Bone marrow (tissue), 2 donors: ENCODE data around the gene NCOA7.
"Not testable (repeated sequence)": the region's sequence is repeated elsewhere in the genome, so short reads cannot be mapped to it uniquely, and the experiment has no call there.

Experiments
- DNase-seq, 2 donors: peaks; one replicate each; lab custom pipeline; 2025; lab: John Stamatoyannopoulos, UW

The NCOA7 gene

DNA sequence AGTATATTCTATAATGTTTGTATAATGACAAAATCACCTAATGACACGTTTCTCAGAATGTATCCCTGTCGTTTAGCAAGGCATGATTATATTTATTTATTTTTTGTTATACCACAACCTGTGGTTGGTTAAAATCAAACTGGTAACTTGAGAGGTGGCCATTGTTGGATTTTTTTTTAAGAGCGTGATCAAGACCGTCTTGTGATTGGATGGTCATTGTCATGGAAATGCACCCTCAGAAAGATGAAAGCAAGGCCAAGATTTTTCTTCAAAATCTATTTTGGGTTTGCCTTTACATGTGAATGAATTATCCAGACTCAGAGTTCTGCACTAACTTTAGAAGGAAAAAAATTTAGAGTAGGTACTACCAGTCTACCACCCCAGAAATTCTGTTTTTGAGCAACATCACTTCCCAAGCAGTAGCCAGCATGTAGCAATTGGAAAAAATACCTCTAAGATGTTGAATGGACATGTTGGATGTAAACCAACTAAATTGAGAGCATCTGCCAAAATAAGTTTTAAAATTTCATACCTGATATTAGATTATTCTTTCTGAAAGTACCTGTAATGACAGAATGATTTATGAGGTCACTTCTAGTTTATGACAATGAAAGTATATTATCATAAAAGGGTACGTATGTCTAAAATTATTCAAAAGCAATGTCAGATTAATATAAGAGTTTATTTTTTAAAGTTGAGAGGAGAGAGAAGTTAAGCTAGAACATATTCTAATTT is 50.8 kb downstream of the NCOA7 start:
- no peak for DNase-seq

- no peak for DNase-seq
Observed at GRCh38 chr6:125842091-125842626, 51.4 kb downstream of the NCOA7 start.

DNA sequence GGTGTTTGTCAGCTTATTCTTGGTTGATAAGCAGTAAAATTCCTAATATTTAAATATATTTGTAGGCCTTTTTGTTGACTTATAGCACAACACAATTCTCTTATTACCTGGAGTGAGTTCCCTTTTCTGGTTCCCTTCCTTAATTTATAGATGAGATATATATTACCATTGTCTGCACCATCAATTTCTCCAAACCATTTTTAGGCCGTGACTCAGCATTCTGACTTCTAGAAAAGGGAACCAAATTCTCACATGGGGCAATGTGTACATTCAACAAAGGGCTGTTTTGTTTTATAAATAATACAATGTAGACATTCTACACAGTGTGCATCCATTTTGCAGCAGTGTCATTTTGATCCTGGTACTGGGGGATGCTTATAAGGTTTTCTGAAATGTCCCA is 52.8 kb downstream of the NCOA7 start:
- DNase-seq: peak in 1 of 2 donors; percentile 80

DNA sequence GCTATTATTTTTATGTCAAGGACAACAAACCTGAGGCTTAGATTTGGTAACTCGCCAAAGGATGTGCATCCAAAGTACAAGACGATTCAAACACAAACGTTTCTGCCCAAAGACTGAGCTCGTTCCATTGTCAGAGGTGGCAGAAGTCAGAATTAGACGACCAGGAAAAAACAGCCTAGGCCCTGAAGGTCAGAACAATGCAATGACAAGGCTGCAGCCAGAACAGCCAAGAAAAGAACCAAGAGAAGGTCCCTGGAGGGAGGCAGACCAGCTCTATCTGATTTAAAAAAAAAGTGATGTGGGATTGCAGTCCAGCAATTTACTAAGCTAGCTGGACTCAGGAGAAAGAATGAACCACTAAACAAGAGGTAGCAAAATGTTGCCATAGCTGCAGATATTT is 54.2 kb downstream of the NCOA7 start:
- no peak for DNase-seq

GRCh38 chr6:125846292-125847024 is 55.7 kb downstream of the NCOA7 start:
- DNase-seq: no peak

DNA sequence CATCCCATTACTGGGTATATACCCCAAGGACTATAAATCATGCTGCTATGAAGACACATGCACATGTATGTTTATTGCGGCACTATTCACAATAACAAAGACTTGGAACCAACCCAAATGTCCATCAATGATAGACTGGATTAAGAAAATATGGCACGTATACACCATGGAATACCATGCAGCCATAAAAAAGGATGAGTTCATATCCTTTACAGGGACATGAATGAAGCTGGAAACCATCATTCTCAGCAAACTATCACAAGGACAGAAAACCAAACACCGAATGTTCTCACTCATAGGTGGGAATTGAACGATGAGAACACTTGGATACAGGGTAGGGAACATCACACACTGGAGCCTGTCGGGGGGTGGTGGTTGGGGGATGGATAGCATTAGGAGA is 57.5 kb downstream of the NCOA7 start:
- not testable (repeated sequence) for DNase-seq

- no peak for DNase-seq
Observed at GRCh38 chr6:125850361-125850760, 59.6 kb downstream of the NCOA7 start.

DNA sequence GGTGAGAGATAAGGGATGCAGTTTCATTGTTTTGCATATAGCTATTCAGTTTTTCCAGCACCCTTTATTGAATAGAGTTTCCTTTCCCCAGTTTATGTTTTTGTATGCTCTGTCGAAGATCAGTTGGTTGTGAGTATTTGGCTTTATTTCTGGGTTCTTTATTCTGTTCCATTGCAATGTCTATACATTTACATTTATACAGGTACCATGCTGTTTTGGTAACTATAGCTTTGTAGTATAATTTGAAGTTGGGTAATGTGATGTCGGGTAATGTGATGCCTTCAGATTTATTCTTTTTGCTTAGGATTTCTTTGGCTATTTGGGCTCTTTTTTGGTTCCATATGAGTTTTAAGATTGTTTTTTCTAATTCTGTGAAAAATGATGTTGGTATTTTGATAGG is 61.8 kb downstream of the NCOA7 start:
- no peak for DNase-seq

- peak in 1 of 2 donors; percentile 19 for DNase-seq
Observed at GRCh38 chr6:125853168-125853567, 62.4 kb downstream of the NCOA7 start.

DNA sequence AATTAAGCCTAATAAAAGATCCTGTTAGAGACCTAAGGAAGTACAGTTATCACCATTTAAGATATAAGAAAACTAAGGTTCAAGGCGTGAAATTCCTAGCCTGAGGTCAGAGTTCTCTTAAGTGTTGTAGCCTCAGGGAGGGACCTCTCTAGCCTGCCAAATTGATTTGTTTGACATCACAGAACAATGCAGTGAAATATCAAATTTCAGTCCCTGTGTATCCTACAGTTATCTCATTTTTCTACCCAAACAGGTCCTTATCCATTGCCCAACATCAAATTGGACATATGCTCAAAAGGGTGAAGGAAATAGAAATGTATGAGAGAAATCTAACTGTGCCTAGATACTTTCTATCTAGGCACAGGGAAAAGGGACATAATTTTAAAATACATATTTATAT is 63.0 kb downstream of the NCOA7 start:
- no peak for DNase-seq

DNA sequence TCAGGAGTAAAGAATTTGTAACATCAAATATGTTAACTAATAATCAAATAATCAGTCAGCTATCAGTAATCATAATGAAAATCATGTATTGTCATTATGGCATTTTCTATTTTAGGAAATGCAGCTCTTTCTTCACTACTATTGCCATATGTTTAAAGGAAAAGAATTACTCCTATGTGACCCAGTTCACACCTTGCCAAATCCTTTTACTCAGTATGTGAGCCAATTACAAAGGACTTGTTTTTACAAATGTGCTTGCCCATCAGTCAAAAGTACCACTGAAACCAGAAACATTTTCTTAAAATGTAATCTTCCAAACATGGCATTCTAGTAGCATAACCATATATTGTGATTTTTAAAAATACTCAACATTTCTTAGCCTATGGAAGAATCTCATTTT is 63.6 kb downstream of the NCOA7 start:
- DNase-seq: no peak

- DNase-seq: no peak
Observed at GRCh38 chr6:125855783-125856182, 65.0 kb downstream of the NCOA7 start.

DNA sequence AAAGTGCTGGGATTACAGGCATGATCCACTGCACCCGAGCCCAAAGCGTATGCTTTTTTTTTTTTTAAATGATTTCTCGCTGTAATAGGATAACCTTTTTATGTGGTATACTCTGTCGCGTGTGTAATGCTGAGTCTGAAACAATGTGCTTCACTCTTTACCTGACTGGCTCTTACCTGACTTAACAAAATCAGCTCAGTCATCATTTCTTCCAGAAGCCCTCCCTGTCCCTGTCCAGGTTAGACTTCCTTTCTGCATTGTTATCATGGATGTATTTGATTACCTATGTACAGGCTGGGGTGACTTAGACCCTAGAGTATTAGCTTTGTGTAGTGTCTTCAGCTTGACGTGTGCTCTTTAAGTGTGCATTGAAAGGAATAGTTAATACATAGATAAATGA is 67.1 kb downstream of the NCOA7 start:
- no peak for DNase-seq

- peak in 1 of 2 donors; percentile 61 for DNase-seq
Observed at GRCh38 chr6:125858427-125859320, 67.9 kb downstream of the NCOA7 start.

DNA sequence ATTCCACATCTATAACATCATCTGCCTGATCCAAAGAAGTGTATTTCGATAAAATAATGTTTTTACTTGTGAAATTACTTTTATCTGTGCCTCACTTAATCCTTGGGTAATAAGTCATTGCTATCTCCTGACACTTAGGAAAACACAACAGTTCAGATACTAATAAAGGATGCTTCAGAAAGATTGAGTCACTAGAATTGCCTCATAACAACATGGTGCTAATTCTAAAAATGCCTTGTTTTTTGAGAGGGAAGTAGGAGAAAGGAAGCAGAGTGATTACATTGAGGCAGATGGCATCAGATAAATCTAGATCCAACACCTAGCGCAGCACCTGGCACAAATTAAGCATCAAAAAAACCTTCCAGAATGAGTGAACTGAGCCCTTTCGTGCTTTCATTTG is 69.0 kb downstream of the NCOA7 start:
- no peak for DNase-seq

DNA sequence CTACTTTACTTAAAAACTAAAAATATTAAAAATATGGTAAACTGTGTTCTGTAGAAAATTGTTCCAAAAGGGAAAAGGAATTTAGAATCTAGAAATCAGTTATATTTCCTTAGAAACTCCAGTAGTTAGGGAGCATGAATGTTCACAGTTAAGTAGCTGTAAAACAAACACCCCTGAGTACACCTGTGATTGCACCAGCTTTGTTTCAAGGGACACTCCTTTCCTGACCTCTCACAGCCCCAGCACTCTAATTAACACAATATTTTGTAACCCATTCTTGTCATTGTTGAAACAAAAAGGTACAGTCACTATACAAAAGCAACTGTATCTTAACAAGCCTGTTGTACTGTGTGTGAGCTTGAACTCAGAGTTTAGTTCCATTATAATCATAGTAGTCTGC is 72.3 kb downstream of the NCOA7 start:
- no peak for DNase-seq

DNA sequence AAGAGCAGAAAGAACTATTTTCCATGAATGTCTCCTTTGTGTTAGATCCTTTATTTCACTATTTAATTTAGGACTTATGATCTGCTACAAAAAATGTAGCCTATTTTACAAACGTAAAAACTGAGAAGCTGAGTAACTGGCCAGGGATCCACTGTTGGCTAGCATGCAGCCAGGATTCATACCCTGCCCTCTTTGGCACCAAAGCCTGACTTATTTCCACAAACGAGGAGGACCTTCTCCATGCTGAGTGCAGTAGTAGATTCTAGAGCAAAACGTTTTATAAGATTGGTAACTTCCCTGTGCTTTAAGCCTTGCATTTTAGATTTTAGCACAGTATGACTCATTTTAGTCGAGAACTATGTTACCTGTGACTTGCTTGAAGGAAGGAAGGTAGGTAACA is 74.3 kb downstream of the NCOA7 start:
- DNase-seq: no peak

GRCh38 chr6:125866433-125866832 is 75.7 kb downstream of the NCOA7 start:
- no peak for DNase-seq

DNA sequence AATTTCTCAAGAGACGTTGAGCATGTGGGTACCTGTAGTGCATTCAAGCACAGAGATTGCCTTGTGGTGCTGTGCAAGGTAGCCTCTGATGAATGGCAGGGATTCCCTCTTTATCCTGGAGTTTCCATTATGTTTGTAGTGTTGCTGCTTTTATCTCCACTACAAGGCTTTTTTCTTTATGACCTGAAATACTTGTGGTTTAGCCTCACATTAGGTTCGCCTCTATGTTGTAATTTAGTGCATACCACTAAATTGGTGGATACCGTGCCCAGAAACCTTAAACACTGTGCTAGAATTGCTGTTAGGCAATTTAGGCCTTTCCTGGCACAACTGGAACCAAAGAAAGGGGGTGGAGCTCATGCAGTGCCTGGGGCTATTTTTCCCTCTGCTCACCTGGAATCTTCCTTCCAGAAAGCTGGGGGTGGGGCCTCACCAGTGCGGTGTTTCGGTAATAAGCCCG is 76.8 kb downstream of the NCOA7 start:
- no peak for DNase-seq

- DNase-seq: no peak
Observed at GRCh38 chr6:125868252-125868651, 77.5 kb downstream of the NCOA7 start.

- DNase-seq: no peak
Observed at GRCh38 chr6:125868678-125869395, 78.1 kb downstream of the NCOA7 start.

DNA sequence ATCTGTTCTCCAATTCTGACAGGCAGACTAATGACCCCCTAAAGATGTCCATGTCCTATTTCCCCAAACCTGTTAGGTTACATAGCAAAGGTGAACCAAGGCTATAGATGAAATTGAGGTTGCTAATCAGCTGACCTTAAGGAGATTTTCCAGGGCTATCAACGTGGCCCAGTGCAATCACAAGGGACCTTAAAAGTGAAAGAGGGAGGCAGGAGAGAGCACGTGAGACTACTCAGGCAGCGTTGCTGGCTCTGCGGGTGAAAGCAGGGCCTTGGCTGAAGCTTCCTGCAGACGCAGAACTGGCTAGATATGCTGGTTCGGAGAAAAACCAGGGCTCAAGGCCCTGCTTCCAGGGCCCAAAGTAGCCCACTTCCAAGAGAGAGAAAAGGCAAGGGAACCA is 78.7 kb downstream of the NCOA7 start:
- DNase-seq: no peak
